Mesenchymal stem cell (in vitro differentiated cells and primary cell): ENCODE results near the gene DLGAP1.
"Not testable (repeated sequence)": the region's sequence is repeated elsewhere in the genome, so short reads cannot be mapped to it uniquely, and the experiment has no call there.

Experiments
- DNase-seq: peaks from one replicate; pipeline ENCODE4 v3.0.0-alpha.2; 2013
- H2AFZ ChIP-seq: one replicate; pipeline ENCODE4 v1.6.1; 2013; ENCODE audit warnings: low read depth, mild to moderate bottlenecking, control low read depth, inconsistent platforms, low read length, moderate library complexity
- H2AK5ac ChIP-seq: 2 replicates; pipeline ENCODE4 v1.6.1; 2013; ENCODE audit warnings: low read length, moderate library complexity, mild to moderate bottlenecking, inconsistent platforms; ENCODE audit not compliant: severe bottlenecking
- H2BK120ac ChIP-seq: one replicate; pipeline ENCODE4 v1.6.1; 2013; ENCODE audit warnings: low read depth, mild to moderate bottlenecking, inconsistent platforms, low read length, moderate library complexity
- H2BK12ac ChIP-seq, 2 experiments: one replicate each; pipeline ENCODE4 v1.6.1; 2013; ENCODE audit warnings: inconsistent platforms in 2 of 2, low read length in 2 of 2, mild to moderate bottlenecking in 2 of 2, moderate library complexity in 2 of 2, control low read depth in 1 of 2
- H2BK15ac ChIP-seq: one replicate; pipeline ENCODE4 v1.6.1; 2013; ENCODE audit warnings: mild to moderate bottlenecking, low read depth, inconsistent platforms; ENCODE audit not compliant: poor library complexity, severe bottlenecking
- H2BK5ac ChIP-seq: 2 replicates; pipeline ENCODE4 v1.6.1; 2013; ENCODE audit warnings: low read depth, mild to moderate bottlenecking, low read length, control low read depth, inconsistent platforms; ENCODE audit not compliant: poor library complexity, severe bottlenecking
- H3K14ac ChIP-seq, 2 experiments: one replicate each; pipeline ENCODE4 v1.6.1; 2013; ENCODE audit warnings: inconsistent platforms in 2 of 2, low read length in 2 of 2, control low read depth in 1 of 2, mild to moderate bottlenecking in 1 of 2, moderate library complexity in 1 of 2
- H3K18ac ChIP-seq, 2 experiments: one replicate each; pipeline ENCODE4 v1.6.1; 2013; ENCODE audit warnings: inconsistent platforms in 2 of 2, low read length in 2 of 2, control low read depth in 1 of 2, low read depth in 1 of 2, mild to moderate bottlenecking in 1 of 2
- H3K23ac ChIP-seq, 2 experiments: one replicate each; pipeline ENCODE4 v1.6.1; 2013; ENCODE audit warnings: inconsistent platforms in 2 of 2, low read length in 2 of 2, mild to moderate bottlenecking in 2 of 2, moderate library complexity in 2 of 2, control low read depth in 1 of 2
- H3K27ac ChIP-seq: 2 replicates; pipeline ENCODE4 v1.5.1; 2013; ENCODE audit warnings: mild to moderate bottlenecking, moderate library complexity, low read length, control low read depth, inconsistent platforms; ENCODE audit not compliant: poor library complexity, severe bottlenecking
- H3K27me3 ChIP-seq, 2 experiments: 2 replicates each; pipeline versions ENCODE4 v1.6.1 to v1.7.0; 2013; ENCODE audit warnings: low read length in 2 of 2, mild to moderate bottlenecking in 2 of 2, moderate library complexity in 2 of 2, control low read depth in 1 of 2, inconsistent platforms in 1 of 2; ENCODE audit not compliant: control insufficient read depth in 1 of 2, insufficient read depth in 1 of 2
- H3K36me3 ChIP-seq, 2 experiments: 2 replicates each; pipeline versions ENCODE4 v1.6.1 to v1.7.0; 2013; ENCODE audit warnings: low read length in 2 of 2, control low read depth in 1 of 2, inconsistent platforms in 1 of 2, low read depth in 1 of 2, mild to moderate bottlenecking in 1 of 2; ENCODE audit not compliant: insufficient read depth in 2 of 2, control insufficient read depth in 1 of 2
- H3K4ac ChIP-seq, 2 experiments: one replicate each; pipeline ENCODE4 v1.6.1; 2013; ENCODE audit warnings: inconsistent platforms in 2 of 2, low read length in 2 of 2, mild to moderate bottlenecking in 2 of 2, moderate library complexity in 2 of 2, control low read depth in 1 of 2, low read depth in 1 of 2
- H3K4me1 ChIP-seq: 2 replicates; pipeline ENCODE4 v1.6.1; 2013; ENCODE audit warnings: low read depth, low read length, control low read depth; ENCODE audit not compliant: control insufficient read depth, insufficient read depth
- H3K4me2 ChIP-seq: 2 replicates; pipeline ENCODE4 v1.6.1; 2013; ENCODE audit warnings: low read length, mild to moderate bottlenecking, inconsistent platforms; ENCODE audit not compliant: poor library complexity, severe bottlenecking
- H3K4me3 ChIP-seq, 2 experiments: 2 replicates each; pipeline versions ENCODE4 v1.5.1 to v1.7.0; 2013; ENCODE audit warnings: low read length in 2 of 2, mild to moderate bottlenecking in 2 of 2, control low read depth in 1 of 2, low read depth in 1 of 2; ENCODE audit not compliant: insufficient read depth in 1 of 2
- H3K79me1 ChIP-seq: replicated peaks from 2 replicates; pipeline ENCODE4 v1.6.1; 2013; ENCODE audit warnings: mild to moderate bottlenecking, control low read depth, low read length, inconsistent platforms; ENCODE audit not compliant: poor library complexity, severe bottlenecking
- H3K9ac ChIP-seq: 2 replicates; pipeline ENCODE4 v1.7.0; 2013; ENCODE audit warnings: mild to moderate bottlenecking, low read length, moderate library complexity
- H3K9me3 ChIP-seq: 2 replicates; pipeline ENCODE4 v1.7.0; 2013; ENCODE audit warnings: mild to moderate bottlenecking, low read length; ENCODE audit not compliant: control insufficient read depth
- H4K8ac ChIP-seq: one replicate; pipeline ENCODE4 v1.6.1; 2013; ENCODE audit warnings: inconsistent platforms, mild to moderate bottlenecking, low read length, moderate library complexity
- H4K91ac ChIP-seq: one replicate; pipeline ENCODE4 v1.6.1; 2013; ENCODE audit warnings: mild to moderate bottlenecking, low read length, inconsistent platforms
- WGBS: methylation state at CpG from one replicate; pipeline ENCODE4 v1.1.7; 2013; ENCODE audit warnings: mixed read lengths; 5-methylcytosine and 5-hydroxymethylcytosine counted together

The DLGAP1 gene

GRCh38 chr18:3610813-3611212, 844.3 kb downstream of the DLGAP1 start:
- no peak overlapping the region for H4K8ac ChIP-seq
- H2BK15ac ChIP-seq = no peak overlapping the region
- H3K4me3 ChIP-seq = no peak overlapping the region
- H3K18ac ChIP-seq = peak overlapping the region in 1 of 2 experiments; percentile 34
- no peak overlapping the region for H3K23ac ChIP-seq
- no peak for DNase-seq
- no peak overlapping the region for H2AFZ ChIP-seq
- WGBS = 92% methylated on average over 3 of the region's 6 CpGs
- H2BK5ac ChIP-seq = no peak overlapping the region
- no peak overlapping the region for H3K27ac ChIP-seq
- H2BK12ac ChIP-seq = no peak overlapping the region
- no peak overlapping the region for H3K4me2 ChIP-seq
- no peak overlapping the region for H2AK5ac ChIP-seq
- H3K27me3 ChIP-seq = no peaks in the 10 kb centered on the region
- peak overlapping the region; percentile 81 for H3K9ac ChIP-seq
- H3K4ac ChIP-seq = no peak overlapping the region
- H3K36me3 ChIP-seq = no peaks in the 10 kb centered on the region
- no peak overlapping the region for H3K14ac ChIP-seq
- peaks cover 14% of the 10 kb centered on the region for H3K79me1 ChIP-seq
- H3K4me1 ChIP-seq = peaks cover 6% of the 10 kb centered on the region
- no peaks in the 10 kb centered on the region for H3K9me3 ChIP-seq
- H4K91ac ChIP-seq = peak overlapping the region; percentile 61
- H2BK120ac ChIP-seq = no peak overlapping the region

DNA sequence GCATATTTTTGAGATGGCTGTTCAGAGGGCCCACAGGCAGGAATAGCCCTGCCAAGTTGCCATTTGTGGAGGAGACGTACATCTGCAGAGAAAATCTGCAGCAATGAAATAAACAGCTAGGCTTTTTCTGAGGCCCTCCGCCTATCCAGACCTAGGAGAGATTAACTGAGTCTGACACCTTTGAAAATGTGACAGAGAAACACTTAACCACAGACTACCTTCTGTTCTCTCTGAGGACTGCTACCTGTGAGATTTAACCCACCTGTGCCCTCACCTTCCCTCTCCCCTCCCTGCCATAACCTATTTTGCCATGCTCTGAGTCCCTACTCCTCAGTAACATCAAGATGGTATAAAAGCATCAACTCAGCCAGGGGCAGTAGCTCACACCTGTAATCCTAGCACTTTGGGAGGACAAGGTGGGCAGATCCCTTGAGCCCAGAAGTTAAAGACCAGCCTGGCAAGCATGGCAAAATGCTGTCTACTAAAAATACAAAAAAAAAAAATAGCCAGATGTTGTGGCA, 844.9 kb downstream of the DLGAP1 start:
- Histone ChIP-seq H3K36me3 (no peaks in the 10 kb centered on the region), H3K9ac (no peak overlapping the region), H4K91ac (no peak overlapping the region), H3K4me1 (peaks cover 6% of the 10 kb centered on the region), H2AFZ (no peak overlapping the region), H3K9me3 (no peaks in the 10 kb centered on the region), H4K8ac (no peak overlapping the region), H3K18ac (peak overlapping the region; percentile 61 to 62), H3K4ac (peak overlapping the region in 1 of 2 experiments; percentile 51), H3K27me3 (no peaks in the 10 kb centered on the region), H2BK5ac (peak overlapping the region; percentile 66), H3K4me2 (no peak overlapping the region), H2BK12ac (peak overlapping the region in 1 of 2 experiments; percentile 75), H3K14ac (no peak overlapping the region), H2AK5ac (peak overlapping the region; percentile 83), H3K23ac (peak overlapping the region in 1 of 2 experiments; percentile 80), H3K4me3 (no peak overlapping the region), H3K27ac (no peak overlapping the region), H2BK120ac (no peak overlapping the region), H2BK15ac (no peak overlapping the region), H3K79me1 (peaks cover 14% of the 10 kb centered on the region)
- 99% methylated on average over 2 of the region's 2 CpGs for WGBS
- DNase-seq = no peak

DNA sequence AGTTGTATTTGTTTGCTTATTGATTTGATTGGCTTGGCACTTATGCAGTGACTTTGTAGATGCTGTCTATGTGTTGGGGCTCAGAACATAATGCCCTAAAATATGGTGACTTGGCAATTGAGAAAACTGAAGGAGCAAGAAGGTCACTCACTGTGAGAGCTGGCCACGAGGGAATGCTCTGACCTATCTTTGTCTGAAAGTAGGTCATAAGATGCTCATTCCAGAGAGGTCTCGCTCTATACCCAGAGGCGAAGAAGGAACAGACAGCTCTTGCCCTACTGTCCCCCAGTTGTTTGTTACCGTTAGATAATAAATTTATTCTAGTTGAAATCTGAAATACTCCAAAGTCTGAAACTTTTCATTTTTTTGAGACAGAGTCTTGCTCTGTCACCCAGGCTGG, 846.6 kb downstream of the DLGAP1 start:
- Histone ChIP-seq H3K23ac (no peak overlapping the region), H3K14ac (peak overlapping the region in 1 of 2 experiments; percentile 48), H3K36me3 (no peaks in the 10 kb centered on the region), H4K8ac (no peak overlapping the region), H3K27ac (no peak overlapping the region), H2AK5ac (peak overlapping the region; percentile 41), H2BK12ac (peak overlapping the region; percentile 63 to 80), H3K9ac (no peak overlapping the region), H2AFZ (no peak overlapping the region), H3K18ac (peak overlapping the region in 1 of 2 experiments; percentile 70), H3K4me2 (no peak overlapping the region), H3K27me3 (no peaks in the 10 kb centered on the region), H3K9me3 (no peaks in the 10 kb centered on the region), H3K4me1 (peaks cover 6% of the 10 kb centered on the region), H2BK120ac (no peak overlapping the region), H4K91ac (no peak overlapping the region), H3K4me3 (no peak overlapping the region), H3K4ac (no peak overlapping the region), H3K79me1 (peaks cover 14% of the 10 kb centered on the region), H2BK15ac (no peak overlapping the region), H2BK5ac (no peak overlapping the region)
- 93% methylated on average over 2 of the region's 4 CpGs for WGBS
- no peak for DNase-seq

DNA sequence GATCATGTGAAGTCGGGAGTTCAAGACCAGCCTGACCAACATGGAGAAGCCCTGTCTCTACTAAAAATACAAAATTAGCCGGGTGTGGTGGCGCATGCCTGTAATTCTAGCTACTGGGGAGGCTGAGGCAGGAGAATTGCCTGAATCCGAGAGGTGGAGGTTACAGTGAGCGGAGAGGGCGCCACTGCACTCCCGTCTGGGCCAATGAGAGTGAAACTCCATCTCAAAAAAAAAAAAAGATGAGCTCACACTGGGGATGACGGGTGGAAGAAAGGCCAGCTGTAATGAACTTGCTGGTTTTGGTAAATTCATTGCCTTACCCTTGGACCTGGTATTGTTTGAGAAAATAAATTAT, 847.0 kb downstream of the DLGAP1 start:
- H3K4me1 ChIP-seq, H3K14ac ChIP-seq, H3K36me3 ChIP-seq, H3K27me3 ChIP-seq, H3K4me2 ChIP-seq, H2AFZ ChIP-seq, H3K9me3 ChIP-seq, H3K4me3 ChIP-seq, H3K9ac ChIP-seq, H2BK5ac ChIP-seq, H3K27ac ChIP-seq, H2BK15ac ChIP-seq, H3K18ac ChIP-seq, H3K23ac ChIP-seq, DNase-seq: not testable (repeated sequence)
- peak overlapping the region; percentile 35 for H4K8ac ChIP-seq
- H2BK120ac ChIP-seq = peak overlapping the region; percentile 4
- peak overlapping the region; percentile 76 for H2AK5ac ChIP-seq
- peak overlapping the region in 1 of 2 experiments; percentile 2 for H3K4ac ChIP-seq
- peak overlapping the region in 1 of 2 experiments; percentile 49 for H2BK12ac ChIP-seq
- peak overlapping the region; percentile 5 for H4K91ac ChIP-seq
- 100% methylated on average over 7 of the region's 8 CpGs for WGBS
- H3K79me1 ChIP-seq = peaks cover 14% of the 10 kb centered on the region
